Thymus (tissue), 14 donors: Measurements from ENCODE around the gene CCL23. TPM values are rescaled to one million over a fixed set of nuclear protein-coding genes. Genes with fewer than 3 reads are reported as not detected.

Experiments used
- DNase-seq, 9 donors: peaks; one replicate each; pipeline ENCODE4 v3.0.0-alpha.2; 2013; ENCODE audit warnings: low spot score in 9 of 9, low read depth in 6 of 9, missing footprints in 1 of 9
- H3K27ac ChIP-seq, 2 donors: one replicate each; pipeline ENCODE4 v1.5.1; 2013; ENCODE audit warnings: control low read depth in 1 of 2, low read depth in 1 of 2, low read length in 1 of 2, mild to moderate bottlenecking in 1 of 2, moderate library complexity in 1 of 2
- H3K27me3 ChIP-seq, 2 donors: one replicate each; pipeline ENCODE4 v1.5.1; 2013; ENCODE audit warnings: low read length in 1 of 2; ENCODE audit not compliant: control insufficient read depth in 2 of 2, insufficient read depth in 1 of 2
- H3K36me3 ChIP-seq, 2 donors: one replicate each; pipeline ENCODE4 v1.5.1; 2013; ENCODE audit warnings: low read length in 1 of 2, mild to moderate bottlenecking in 1 of 2, moderate library complexity in 1 of 2; ENCODE audit not compliant: control insufficient read depth in 2 of 2, insufficient read depth in 2 of 2
- H3K4me1 ChIP-seq, 2 donors: one replicate each; pipeline ENCODE4 v1.5.1; 2013; ENCODE audit warnings: low read length in 2 of 2; ENCODE audit not compliant: control insufficient read depth in 2 of 2, insufficient read depth in 2 of 2
- H3K4me3 ChIP-seq, 2 donors: one replicate each; pipeline ENCODE4 v1.5.1; 2013; ENCODE audit warnings: low read length in 2 of 2, control low read depth in 1 of 2, mild to moderate bottlenecking in 1 of 2
- H3K9me3 ChIP-seq, 2 donors: one replicate each; pipeline ENCODE4 v1.5.1; 2013; ENCODE audit warnings: low read length in 1 of 2, mild to moderate bottlenecking in 1 of 2; ENCODE audit not compliant: control insufficient read depth in 2 of 2, insufficient read depth in 1 of 2
- WGBS: extraction: QIAGEN DNeasy Blood & Tissue Kit; methylation state at CpG from one replicate; pipeline ENCODE4 v1.1.7; 2013; 5-methylcytosine and 5-hydroxymethylcytosine counted together
- long read RNA-seq, 10 donors: transcript quantifications; one replicate each; lab custom pipeline, GENCODE V29; 2026
- polyA plus RNA-seq: library from polyadenylated mRNA; stranded (reverse); fragments of 200-250 nt; gene quantifications from one replicate; pipeline ENCODE4 v1.2.3, GENCODE V29; 2013
- total RNA-seq: library from RNA; stranded (reverse); fragments of 120-200 nt; gene quantifications from one replicate; pipeline ENCODE4 v1.2.4, GENCODE V29; 2013
- donor health status: healthy.

CCL23 gene, protein sequence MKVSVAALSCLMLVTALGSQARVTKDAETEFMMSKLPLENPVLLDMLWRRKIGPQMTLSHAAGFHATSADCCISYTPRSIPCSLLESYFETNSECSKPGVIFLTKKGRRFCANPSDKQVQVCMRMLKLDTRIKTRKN
- total RNA-seq = 0.61 TPM
- 4.2 TPM for polyA plus RNA-seq
- long read RNA-seq, donor 1 = 0 reads
- long read RNA-seq, donor 2 = 0 reads
- long read RNA-seq, donor 3 = 0 reads
- long read RNA-seq, donor 4, partial matches to known transcripts = 0 of 1 reads
- long read RNA-seq, donor 4, other reads (novel, unspliced or antisense) = 0 of 1 reads
- long read RNA-seq, donor 5 = 0 reads
- long read RNA-seq, donor 6 = 0 reads
- long read RNA-seq, donor 7 = 0 reads
- long read RNA-seq, donor 8 = 0 reads
- long read RNA-seq, donor 9 = 0 reads
- long read RNA-seq, donor 10 = 0 reads

DNA sequence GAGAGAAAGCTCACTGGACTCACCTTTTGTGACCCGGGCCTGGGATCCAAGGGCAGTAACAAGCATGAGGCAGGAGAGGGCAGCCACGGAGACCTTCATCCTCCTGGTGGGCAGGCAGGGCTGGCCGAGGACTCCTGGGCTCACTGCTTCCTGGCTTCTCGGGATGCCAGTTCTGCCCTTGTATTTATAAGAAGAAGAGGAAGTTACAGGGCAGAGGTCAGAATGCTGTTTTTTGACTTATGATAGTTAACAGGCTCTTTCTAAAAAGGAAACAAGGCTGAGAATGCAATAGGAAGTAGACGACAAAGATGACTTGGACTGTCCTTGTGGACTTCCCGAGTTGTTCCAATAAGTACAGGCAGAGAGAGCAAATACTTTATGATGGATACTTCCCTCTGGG lies at the start of gene CCL23:
TSS of gene CCL23 (minus strand) at position 174 of the 400 bp plus-strand sequence. CDS start at position 99, 75 bp downstream.
- Histone ChIP-seq H3K9me3 (peaks cover 0 to 1% of the 10 kb centered on the region in 2 donors), H3K36me3 (no peaks in the 10 kb centered on the region), H3K4me3 (no peak within 1 kb of the TSS), H3K4me1 (no peaks in the 10 kb centered on the region), H3K27me3 (no peaks in the 10 kb centered on the region), H3K27ac (no peak within 1 kb of the TSS)
- 34% methylated on average over 6 of the region's 6 CpGs for WGBS
- DNase-seq = no peak

DNA sequence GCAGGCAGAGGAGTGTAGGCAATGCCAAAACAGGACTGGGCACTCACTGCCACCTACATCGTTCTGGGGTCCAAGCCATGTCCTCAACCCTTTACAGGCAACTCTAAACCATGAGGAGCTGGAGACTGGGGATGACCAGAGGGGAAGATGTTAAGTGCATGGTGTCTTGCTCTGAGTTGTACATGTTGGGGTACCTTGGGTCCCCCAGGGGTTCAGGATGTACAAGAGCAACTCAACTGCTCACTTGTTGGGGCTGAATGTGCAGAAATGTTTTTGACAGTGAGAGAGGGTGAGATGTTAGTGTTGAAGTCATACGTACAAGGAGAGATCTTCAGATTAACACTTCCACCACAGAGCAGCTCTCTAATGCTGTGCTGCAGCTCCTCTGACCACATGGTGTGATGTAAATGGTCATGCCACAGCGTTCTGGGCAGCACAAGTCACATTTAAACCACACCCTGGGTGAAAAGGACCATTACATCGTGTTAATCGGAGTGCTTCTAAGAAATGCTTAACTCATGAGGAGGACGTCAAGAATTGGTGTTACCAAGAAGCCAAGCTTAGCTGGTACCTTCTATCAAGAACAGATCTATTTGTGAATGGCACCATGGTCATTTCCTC lies 48.7 kb upstream of the CCL23 start:
- Histone ChIP-seq H3K4me1 (no peaks in the 10 kb centered on the region), H3K4me3 (no peak overlapping the region), H3K27ac (no peak overlapping the region), H3K36me3 (no peaks in the 10 kb centered on the region), H3K9me3 (no peaks in the 10 kb centered on the region), H3K27me3 (no peaks in the 10 kb centered on the region)
- no peak for DNase-seq
- 94% methylated on average over 6 of the region's 6 CpGs for WGBS

DNA sequence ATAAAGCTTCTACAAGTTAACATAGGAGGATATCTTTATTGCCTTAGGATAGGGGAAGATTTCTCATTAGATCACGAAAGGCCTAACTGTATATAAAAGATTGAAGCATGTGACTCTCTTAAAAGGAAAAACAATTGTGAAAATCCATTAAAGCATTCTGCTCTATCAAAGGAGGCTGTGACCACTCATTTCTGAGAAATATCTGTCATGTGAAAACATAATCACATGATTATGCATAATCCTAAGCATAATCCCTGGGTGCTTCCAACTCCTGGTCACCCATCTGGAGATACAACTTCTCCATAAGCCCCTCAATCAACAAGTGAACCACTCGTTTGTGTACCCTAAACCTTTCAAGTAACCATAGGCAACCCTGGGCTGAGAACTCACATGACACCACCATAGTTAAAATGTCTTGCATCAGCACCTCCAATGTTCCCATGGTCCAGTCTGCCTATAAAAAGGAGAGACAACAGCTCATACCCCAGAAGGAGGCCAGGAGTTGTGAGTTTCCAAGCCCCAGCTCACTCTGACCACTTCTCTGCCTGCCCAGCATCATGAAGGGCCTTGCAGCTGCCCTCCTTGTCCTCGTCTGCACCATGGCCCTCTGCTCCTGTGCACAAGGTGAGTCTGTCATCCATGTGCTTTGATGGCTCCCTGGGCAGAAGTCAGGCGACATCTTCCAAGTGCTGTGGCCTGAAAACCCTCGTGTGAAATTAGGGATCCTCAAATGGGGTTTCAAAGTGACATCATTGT lies 46.2 kb upstream of the CCL23 start, which contains the start of gene CCL18:
TSS of gene CCL18 (plus strand) at position 487 of the 756 bp plus-strand sequence. CDS start at position 558, 71 bp downstream.
- H3K27me3 ChIP-seq = no peaks in the 10 kb centered on the region
- H3K36me3 ChIP-seq = no peaks in the 10 kb centered on the region
- H3K27ac ChIP-seq = no peak within 1 kb of the TSS
- no peaks in the 10 kb centered on the region for H3K9me3 ChIP-seq
- 89% methylated on average over 5 of the region's 5 CpGs for WGBS
- no peak for DNase-seq
- no peak within 1 kb of the TSS for H3K4me3 ChIP-seq
- no peaks in the 10 kb centered on the region for H3K4me1 ChIP-seq

DNA sequence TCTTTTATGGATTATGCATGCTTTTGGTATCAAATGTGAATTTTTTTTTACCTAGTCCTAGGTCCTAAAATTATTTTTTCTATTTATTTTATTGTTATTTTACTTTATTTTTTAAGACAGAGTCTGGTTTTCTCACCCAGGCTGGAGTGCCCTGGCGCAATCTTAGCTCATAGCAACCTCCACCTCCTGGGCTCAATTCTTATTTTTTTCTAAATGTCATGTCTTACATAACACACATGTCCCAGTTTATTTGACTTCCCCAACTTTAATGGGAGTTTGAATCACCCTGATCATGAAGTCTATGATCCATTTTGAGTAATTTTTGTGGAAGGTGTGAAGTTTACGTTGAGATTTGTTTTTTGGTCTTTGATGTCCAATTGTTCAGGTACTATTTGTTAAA lies 43.0 kb upstream of the CCL23 start:
- H3K9me3 ChIP-seq = no peaks in the 10 kb centered on the region
- WGBS = 97% methylated on average over 2 of the region's 2 CpGs

DNA sequence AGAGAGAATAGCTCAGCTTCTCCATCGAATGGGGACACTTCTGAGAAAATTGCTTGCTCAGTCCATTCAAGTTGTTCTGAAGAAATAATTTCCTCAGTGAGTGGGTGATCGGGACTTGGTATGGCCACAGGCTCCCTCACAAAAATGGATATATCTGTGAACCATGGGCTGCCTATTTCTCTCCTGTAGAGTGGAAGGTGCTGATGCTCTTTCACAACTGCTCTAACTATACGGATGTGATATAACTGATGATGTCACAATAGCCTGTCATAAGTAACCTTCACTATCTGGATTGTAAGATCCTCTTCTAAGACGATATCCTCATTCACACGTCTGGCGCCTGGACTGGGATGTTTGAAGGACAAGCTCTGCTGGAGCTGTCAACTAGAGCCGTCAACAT lies 41.6 kb upstream of the CCL23 start:
- H3K27ac ChIP-seq = no peak overlapping the region

More for the DNA sequence above, 43.0 kb upstream of the CCL23 start:
- DNase-seq = no peak
- Histone ChIP-seq H3K36me3 (no peaks in the 10 kb centered on the region), H3K27ac (no peak overlapping the region), H3K27me3 (no peaks in the 10 kb centered on the region), H3K4me1 (no peaks in the 10 kb centered on the region), H3K4me3 (no peak overlapping the region)

DNA sequence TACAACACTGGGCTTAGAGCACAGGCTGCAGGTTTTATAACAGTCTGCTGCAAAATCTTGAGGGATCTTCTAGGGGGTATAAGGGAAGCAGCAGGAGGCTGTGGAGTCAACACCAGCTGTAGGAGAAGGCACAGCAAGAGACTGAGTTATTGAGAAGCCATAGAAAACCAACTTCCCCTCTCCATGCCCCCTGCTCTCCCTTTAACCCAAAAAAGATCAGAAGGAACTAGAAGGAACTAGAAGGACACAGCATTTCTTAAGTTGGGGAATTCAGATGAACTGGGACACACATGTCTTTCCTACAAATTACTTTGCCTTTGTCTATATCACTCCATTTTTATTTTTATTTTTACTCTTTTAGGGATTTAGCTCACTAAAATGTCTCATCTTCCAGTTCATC lies 40.1 kb upstream of the CCL23 start:
- no peaks in the 10 kb centered on the region for H3K9me3 ChIP-seq
- H3K36me3 ChIP-seq = no peaks in the 10 kb centered on the region
- H3K4me1 ChIP-seq = no peaks in the 10 kb centered on the region
- H3K27ac ChIP-seq = no peak overlapping the region
- DNase-seq = no peak
- no peak overlapping the region for H3K4me3 ChIP-seq
- no peaks in the 10 kb centered on the region for H3K27me3 ChIP-seq

More for the DNA sequence above, 41.6 kb upstream of the CCL23 start:
- no peaks in the 10 kb centered on the region for H3K36me3 ChIP-seq
- no peaks in the 10 kb centered on the region for H3K27me3 ChIP-seq
- H3K9me3 ChIP-seq = no peaks in the 10 kb centered on the region
- H3K4me3 ChIP-seq = no peak overlapping the region
- H3K4me1 ChIP-seq = no peaks in the 10 kb centered on the region
- DNase-seq = no peak
- 97% methylated on average over 7 of the region's 7 CpGs for WGBS

DNA sequence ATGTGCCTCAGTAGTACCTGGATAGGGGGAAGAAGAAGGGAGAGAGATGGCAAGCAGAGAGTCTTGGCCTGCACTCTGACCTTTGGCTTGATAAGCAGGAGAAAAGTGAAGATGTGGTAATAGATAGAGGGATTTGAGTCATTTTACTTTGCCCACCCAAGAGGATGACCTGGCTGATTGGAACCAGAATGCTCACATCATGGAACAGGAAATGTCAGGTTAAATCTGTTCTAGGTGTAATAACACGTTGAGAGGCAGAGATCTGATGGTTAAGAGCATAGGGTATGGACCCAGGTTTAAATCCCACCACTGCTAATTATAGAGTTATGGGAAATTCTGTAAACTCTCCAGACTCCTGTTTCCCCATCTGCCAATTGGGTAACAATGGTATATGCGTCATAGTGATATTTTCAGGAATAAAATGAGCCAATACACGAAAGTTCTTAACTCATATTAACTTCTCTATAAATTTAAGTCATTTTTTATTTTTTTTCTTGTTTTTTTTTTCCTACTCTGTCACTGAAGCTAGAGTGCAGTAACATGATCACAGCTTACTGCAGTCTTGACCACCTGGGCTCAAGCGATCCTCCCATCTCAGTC lies 38.2 kb upstream of the CCL23 start:
- Histone ChIP-seq H3K9me3 (no peaks in the 10 kb centered on the region), H3K27ac (no peak overlapping the region), H3K4me1 (no peaks in the 10 kb centered on the region), H3K27me3 (no peaks in the 10 kb centered on the region), H3K4me3 (no peak overlapping the region), H3K36me3 (no peaks in the 10 kb centered on the region)
- no peak for DNase-seq
- 92% methylated on average over 4 of the region's 4 CpGs for WGBS

DNA sequence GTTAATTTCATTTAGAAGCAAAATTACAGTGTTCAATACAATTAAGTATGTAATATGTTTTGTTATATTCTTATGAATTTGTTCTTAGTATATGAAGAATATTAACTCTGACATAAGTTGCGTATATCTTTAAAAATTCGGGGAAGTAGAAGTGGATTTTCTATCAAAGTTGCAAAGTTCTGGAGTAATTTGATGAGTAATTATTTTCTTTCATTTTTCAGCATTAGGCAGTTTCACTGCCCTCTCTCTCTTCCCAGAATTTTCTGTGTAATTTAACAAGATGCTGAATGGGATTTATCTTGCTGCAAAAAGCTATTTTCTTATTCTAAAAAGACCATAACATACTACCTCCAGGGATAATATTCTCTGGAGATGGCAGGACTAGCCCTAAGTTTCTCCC lies 37.4 kb upstream of the CCL23 start:
- WGBS = 99% methylated on average over 2 of the region's 2 CpGs
- H3K4me3 ChIP-seq = no peak overlapping the region
- DNase-seq = no peak

More for the DNA sequence above, 37.4 kb upstream of the CCL23 start:
- no peaks in the 10 kb centered on the region for H3K4me1 ChIP-seq
- H3K27ac ChIP-seq = no peak overlapping the region
- no peaks in the 10 kb centered on the region for H3K27me3 ChIP-seq
- no peaks in the 10 kb centered on the region for H3K9me3 ChIP-seq
- no peaks in the 10 kb centered on the region for H3K36me3 ChIP-seq
